ENCODE data around the gene GLT6D1. TPM values are rescaled to one million over a fixed set of nuclear protein-coding genes. Genes with fewer than 3 reads are reported as not detected.

The GLT6D1 gene
- polyA plus RNA-seq, 3 donors: not detected

DNA sequence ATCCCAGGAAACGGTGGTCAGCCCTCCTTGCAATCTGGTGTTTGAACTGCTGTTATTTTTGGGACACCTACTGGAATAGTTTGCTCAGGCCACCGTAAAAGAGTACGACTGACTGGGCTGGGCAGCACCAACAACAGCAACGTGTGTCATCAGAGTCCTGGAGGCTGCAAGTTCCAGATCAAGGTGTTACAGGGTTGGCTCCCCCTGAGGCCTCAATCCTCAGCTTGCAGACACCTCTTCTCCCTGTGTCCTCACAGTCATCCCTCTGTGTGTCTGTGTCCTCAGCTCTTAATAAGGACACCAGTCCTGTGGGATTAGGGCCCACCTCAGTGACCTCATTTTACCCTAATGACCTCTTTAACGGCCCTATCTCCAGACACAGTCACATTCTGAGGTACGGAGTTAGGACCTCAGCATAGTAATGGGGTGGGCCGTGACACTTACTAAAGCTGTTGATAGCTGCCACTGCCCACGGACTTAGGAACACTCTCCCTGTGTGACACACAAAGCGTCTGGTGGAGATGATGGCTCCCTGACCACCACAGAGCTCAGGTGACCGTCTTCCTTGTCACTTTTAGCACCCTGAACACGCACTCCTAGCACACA lies 16.8 kb downstream of the GLT6D1 start:
- no peak for DNase-seq

DNA sequence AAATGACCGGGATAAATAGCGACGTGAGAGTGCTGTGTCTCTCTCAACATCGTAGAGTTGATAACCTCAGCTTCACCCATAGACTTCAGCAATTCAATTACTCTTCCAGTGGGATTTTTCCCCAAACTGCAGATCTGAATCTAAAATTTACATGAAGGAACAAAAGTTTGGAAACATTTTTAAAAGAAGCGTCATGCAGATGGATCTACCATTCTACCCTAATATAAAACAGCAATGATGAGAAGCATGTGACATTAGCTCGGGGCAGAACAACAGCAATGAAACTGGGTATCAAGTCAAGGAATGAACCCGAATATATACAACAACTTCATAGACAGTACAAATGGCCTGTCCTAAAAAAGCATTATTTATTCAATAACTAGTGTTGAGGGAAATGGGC lies 18.8 kb downstream of the GLT6D1 start:
- DNase-seq: no peak

DNA sequence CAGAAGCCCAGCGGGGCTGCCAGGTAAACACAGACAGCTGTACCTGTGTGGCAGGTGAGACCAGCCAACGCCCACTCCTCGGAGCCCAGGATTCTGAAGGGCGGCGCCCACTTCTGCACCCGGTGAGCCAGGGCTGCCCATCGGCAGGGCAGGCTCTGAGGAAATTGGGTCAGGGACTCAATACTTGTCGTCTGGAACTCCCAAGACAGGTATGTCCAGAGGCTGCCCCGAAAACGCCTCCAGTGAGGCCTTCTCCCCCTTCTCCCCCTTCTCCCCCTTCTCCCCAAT lies 19.8 kb downstream of the GLT6D1 start:
- DNase-seq: no peak

DNA sequence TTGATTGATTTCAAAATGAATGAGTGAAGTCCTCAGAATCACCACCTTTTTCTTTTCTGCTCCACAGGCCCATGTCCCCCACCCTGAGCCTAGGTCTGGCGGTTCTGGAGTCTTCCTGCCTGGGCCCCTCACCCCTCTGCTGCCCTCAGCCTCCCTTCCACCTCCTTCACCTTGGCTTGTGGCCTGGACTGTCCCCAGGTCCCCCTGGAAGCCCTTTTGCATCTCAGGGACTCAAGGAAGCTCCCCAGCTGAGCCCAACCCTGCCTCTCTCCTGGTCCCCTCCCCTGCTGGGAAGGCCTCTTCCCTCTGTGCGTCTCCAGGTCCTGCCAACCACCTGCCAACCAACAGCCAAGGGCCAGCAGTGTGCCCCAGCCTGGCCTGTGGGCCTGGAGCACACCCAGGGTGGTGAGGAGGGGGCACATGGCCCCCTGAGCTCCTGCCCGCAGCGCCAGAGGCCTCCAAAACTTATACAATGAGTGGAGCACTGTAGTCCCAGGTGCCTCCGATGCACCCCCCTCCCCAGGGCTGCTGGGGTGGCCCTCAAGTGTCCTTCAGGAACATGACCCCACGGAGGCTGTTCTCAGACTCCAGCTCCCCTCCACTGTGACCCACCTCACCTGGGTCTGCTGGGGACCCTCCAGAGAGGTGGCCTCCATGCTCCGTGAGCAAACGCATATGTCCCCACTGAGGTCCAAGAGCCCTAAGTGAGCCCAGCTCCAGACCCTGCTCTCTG lies 20.3 kb downstream of the GLT6D1 start:
- DNase-seq: no peak

DNA sequence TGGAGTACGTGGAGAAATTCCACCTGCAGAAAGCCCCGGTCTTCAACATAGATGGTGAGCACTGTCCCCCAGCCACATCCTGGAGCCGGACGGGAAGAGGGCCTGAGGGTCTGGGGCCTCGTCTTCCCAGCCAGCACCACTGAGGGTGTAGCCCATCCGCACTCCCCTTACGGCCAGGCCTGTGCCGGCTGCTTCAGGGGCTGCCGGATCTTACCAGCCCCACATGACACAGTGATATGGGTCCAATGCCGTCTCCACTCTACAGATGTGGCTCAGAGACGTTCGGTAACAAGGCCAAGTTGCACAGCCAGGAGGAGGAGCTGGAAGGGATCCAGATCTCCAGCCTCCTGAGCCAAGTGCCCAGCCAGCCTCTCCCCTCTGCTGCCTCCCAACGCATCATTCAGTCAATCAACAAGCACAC lies 21.3 kb downstream of the GLT6D1 start:
- no peak for DNase-seq

DNA sequence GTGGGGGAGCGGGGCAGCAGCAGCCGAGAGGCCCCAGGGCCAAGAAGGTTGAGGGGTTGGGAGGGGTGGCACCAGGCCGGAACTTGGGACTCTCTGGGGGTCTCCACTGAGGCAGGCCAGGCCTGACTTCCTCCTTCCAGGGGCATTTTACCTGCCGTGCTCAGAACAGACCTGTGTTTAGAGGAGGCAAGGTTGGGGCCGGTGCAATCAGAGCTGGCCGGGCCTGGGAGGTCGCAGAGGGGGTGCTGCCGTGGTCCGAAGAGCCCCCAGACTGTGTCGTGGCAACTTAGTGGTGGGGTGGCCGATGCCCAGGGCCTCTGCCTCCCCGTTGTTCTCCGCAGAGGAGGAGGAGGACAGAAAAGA lies 21.8 kb downstream of the GLT6D1 start:
- DNase-seq: no peak

DNA sequence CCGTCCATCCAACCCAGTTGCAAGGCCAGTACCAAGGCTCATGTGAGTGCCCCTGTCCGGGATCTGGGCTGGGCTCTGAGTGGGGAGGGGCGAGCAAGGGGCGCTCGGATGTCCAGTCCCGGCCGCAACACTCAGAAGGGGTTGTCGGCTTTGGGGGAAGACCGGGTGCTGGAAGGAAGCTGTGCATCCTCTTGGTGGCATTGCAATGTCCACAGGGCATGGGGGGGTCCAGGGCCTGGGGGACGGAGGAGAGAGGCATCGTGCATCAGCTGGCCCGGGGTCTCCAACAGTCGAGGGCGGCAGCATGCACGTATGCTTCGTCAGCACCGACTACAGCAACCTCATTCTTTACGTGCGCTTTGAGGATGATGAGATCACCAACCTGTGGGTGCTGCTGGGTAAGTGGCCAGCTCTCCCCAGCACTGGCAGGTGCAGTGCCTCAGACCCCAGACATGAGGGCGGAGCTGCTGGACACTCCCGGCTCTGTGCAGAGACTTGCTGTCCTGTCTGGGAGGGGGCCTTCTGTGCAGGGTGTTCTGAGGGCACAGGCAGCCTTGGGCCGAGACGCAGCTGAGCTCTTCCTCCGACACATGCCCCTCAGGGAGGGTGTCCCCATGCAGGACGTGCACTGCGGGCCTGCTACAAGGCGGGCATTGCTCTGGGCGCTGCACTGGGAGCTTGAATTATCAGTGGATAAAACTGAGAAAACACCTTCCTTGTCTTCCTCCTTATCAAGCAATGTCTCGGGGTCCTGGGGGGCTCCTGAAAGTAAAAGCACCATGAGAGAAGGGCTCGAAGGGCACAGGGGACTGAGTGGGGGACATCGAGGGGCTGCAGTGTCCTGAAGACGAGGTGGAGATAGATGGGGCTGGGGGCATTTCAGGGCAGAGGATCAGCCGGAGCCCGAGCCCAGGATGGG lies 22.5 kb downstream of the GLT6D1 start:
- DNase-seq: no peak

DNA sequence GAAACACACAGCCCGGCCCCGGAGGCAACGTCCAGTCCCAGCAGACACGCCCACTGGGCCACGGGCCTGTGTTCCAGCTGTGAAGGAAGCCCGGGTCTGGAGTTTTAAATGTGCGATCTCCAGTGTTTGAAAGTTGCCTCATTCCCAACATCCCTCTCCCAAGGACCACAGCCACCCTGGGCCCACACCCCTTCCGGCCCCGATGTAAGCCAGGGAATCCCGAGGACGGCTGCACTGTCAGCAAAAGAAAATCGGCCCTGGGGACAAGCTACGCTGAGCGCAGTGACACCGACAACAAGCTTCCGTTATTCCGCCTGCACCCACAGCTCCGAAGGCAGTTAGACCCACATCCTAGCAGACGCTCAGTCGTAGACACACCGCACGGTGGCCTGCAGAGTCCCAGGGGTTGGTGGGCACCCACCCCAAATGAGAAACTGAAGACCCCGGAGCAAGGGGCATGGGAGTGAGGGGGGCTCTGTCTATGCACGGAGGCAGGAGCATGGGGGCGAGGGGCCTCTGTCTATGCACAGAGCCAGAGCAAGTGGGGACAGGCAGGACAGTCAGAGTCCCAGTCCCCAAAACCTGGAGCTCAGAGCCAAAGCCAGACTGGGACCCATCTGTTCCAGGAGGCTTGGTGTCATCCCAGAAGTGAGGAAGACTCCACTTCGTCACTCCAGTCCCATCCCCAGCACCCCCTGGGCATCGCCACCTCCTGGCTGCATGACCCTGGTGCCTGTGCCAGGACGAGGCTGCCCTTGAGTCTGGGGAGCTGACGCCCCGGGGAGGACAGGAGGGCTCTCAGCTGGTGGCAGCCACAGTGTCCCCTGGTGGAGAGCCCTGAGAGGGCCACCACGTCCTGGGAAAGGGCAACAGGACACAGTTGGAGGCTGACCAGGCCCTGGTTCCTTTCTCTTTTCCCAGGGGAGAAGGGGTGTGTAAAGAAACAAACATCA lies 23.4 kb downstream of the GLT6D1 start:
- DNase-seq: no peak

DNA sequence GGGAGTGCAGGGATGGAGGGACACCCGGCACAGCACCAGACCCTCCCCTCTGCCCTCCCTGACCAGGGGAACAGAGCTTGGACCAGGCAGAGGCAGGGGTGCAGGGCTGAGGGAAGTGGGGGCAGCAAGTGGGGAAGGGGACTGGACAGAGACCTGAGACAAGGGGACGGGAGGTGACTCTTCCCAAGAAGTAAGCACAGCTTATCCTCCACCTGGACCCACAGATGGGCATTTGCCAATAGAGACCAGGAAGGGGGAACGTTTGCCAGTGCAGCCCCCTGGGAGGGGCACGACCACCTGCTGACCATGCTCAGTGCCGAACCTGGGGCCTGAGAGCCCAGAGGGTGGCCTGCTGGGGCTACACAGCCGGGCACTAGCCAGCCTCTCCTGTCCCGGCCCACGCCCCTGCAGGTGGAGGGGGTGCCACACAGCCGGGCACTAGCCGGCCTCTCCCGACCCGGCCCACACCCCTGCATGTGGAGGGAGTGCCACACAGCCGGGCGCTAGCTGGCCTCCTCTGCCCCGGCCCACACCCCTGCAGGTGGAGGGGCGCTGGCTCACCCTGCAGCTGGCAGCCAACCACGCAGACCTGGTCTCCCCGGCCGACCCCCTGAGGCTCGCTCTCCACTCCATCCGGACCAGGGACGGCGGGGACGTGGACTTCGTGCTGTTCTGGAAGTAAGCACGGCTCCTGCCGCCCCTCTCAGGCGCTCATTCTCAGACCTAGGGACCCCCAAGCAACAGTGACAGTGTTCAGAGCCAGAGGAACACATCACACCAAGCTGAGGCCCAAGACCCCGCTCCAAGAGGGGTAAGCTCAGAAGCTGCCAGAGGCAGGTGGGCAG lies 24.3 kb downstream of the GLT6D1 start:
- no peak for DNase-seq

DNA sequence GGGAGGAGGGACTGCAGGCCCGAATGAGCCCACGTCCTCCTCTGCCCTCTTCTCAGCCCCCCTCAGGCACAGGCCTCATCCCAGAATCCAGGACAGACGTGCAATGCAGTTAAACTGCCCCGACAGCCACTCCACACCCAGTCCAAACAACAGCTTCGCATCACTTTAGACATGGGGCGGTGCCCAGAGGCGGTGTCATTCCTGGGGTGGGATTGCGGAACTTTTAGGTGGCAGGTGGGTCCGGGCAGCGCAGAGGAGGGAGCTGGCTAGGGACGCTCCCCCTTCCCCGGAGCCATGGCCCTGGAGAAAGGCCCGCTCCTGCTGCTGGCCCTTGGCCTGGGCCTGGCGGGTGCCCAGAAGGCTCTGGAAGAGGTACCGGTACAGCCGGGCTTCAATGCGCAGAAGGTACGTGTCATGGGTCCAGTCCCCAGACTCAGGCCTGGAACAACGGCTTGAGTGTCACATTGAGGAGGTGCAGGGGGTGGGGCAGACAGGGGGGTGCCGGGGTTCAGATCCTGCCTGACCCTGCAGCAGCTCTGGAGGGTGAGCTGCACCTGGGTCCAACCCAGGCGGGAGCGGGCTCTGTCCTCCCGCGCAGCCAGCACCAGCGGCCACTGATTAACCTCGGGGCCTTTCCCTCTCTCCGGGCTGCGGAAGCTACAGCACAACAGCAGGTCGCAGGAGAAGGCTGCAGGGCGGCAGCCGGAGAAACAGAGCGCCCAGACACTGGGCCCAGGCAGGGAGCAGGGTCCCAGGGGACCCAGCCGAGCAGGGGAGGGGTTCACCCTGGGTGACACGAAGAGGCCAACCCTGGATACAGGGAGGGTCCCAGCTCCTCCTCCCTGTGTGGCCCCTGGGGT lies 25.2 kb downstream of the GLT6D1 start:
- DNase-seq: no peak

DNA sequence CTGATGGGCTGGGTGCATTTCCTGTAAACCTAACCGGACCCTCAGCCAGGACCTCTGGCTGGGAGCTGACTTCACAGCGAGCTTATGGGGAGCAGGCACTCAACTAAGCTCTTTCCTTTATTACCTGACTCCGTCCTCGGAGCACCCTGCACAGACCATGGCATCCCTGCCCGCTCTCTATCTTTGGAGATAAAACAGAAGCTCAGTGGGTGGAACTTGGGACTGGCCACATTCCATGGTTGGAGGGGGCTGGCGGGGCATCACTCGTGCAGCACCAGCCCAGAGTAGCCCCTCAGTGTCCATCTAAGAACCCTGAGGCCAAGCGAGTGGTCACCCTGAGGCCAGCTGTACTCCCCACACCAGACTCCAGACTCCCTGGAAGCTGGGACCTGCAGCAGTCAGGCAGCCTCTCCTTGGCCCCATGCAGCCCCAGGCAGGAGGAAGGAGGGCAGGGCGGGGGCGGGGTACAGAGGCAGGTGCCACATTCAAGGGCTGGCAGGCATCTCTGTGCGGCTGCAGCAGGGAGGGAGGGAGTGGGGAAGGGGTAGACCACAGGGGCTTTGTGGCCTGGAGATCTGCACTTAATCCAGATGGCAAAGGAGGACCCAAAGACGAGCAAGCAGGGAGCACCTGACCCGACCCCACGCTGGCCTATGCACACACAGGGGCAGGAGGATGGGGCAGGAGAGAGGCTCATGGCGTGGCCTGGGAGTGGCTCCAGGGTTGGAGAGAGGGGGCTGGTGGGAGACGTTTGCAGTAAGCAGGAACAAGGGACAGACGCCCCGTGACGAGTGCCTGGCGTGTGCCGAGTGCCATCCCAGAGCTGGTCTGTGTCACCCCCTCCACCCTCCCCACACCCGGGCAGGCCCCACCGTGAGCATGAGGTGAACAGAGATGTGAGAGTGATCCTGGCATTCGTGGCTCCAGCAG lies 26.1 kb downstream of the GLT6D1 start:
- DNase-seq: no peak

DNA sequence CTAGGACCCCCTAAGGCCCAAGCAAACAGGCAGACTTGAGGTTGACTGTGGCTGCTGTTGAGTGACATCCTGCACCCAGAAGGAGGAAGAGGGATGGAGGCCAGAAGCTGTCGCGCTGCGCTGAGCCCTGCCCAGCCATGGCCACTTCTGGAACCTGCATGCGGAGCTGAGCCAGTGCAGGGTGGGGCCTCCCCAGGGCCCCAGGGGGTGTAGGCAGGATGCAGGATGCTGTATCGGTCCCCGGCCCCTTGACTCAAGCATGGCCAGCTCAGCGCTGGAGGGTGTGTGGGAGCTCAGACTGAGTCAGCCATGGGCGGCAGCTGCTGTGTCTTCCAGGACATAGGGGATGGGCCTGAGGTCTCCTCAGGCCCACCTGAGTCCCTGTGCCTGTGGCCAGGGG lies 26.9 kb downstream of the GLT6D1 start:
- no peak for DNase-seq

DNA sequence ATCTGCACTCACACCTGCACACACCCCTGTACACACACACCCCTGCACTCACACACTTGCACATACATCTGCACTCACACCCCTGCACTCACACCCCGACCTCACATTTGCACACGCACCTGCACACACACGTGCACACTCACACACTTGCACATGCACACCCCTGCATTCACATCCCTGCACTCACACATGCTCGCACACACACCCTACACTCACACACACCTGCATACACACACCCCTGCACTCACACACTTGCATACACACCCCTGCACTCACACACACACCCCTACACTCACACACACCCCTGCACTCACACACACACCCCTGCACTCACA lies 27.5 kb downstream of the GLT6D1 start:
- no peak for DNase-seq

DNA sequence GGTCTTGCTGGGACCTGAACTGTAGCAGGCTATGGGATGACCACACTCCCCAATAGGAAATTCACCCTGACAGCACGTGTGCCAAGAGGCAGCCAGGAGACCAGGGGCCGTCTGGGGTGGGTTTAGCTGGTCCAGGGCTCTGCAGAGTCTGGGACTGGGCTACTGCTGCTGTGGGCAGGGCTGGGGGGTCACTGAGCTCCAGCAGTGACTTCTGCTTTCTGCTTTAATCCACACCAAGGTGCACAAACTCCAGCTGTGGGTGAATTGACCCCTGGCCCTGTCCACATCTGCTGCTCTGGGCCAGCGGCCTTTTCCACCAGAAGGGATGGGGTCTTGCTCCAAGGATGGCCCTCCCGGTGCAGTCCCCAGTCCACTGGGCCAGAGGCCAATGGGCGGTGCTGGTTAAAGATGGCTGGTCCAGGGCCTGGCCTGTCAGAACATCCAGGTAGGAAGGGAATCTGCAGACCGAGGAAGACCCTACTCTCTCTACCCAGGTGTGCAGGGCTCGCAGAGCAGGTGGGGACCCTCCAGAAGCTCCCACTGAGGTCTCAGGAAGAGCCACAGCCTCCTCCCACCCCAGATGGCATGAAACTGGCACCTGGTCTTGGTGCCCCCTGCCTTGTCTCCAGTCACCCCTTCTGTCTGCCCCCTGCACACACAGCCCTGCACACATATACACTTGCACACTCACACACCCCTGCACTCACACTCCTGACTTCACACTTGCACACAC lies 28.0 kb downstream of the GLT6D1 start:
- no peak for DNase-seq

DNA sequence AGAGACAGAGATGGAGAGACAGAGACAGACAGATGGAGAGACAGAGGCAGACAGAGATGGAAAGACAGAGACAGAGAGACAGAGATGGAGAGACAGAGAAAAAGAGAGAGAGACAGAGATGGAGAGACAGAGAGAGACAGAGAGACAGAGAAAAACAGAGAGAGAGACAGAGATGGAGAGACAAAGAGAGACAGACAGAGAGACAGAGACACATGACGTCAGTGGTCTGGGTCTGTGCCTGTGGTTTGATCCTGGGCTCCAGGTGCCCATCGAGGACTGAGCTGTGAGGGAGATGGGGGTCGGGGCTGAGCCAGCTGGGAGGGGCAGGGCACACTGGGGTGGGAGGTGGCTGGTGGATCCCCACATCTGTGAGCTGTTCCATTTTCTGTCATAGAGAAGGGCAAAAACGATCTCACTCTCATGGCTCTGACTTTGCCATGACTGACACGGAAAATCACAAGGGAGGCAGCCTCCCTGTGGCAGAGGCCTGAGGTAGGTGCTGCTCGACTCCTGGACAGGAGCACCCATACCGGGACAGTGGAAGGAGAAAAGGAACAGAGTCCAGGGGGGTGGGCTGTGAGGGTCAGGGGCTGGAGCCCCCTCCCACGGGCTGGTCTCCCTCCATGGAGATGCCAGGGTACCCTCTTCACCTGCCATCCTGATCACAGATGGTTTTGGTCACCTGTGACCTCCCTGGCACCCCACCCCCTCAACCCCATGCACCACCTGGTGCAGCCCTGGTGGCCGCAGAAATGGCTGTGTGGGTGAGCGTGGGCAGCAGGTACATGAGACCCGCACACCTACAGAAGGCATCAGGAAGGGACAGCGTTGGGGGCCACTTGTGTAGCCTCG lies 28.8 kb downstream of the GLT6D1 start:
- no peak for DNase-seq

DNA sequence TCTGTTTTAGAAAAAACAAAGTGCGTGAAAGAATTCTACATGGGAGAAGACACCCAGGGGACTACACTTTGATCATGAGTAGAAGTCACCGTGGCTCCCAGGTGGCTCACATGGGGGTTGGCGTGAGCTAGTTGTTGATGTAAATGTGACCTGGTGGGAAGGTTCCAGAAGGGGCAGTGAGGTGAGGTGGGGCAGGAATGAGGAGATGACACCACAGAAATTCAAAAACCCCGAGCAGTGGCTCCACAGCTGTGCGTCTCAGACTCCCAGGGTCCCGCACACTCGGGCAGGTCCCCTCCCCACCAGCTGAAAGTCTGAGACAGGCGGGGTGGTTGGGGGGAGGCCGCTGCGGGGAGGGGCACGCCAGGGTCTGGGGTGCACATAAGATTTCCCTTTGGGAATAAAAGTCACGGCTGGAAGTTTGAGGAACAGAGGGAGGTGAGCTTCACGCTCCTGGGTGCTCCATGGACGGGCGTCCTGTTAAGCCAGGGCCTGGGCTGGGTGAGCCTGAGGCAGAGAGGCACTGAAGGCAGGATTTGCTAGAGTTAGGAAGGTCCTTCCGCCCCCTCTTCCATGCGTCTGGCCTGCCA lies 29.9 kb downstream of the GLT6D1 start:
- DNase-seq: no peak

DNA sequence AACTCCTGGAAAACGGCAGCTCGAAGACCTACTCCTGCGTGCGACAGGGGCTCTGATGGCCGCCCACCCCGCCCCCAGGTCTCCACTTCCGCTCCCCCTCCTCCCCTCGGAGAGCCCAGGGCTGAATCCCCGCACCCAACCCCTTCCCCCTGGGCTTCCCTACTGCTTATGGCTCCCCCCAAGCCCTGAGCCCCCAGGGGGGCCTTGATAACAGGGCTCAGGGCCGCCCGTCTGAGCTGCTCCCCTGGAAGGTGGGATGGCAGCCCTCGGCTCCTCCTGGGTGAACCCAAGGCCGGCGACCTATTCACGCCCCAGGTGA lies 30.4 kb downstream of the GLT6D1 start:
- DNase-seq: no peak

All from renal pelvis (tissue), 4 donors.